K562 (cell line): ENCODE results near the gene GPR162. TPM values are rescaled to one million over a fixed set of nuclear protein-coding genes. Genes with fewer than 3 reads are reported as not detected.

Experiments used
- ARID4B ChIP-seq: sonication (generic); formaldehyde crosslinking; IDR thresholded peaks from 2 replicates; pipeline ENCODE4 v1.8.0; 2022; ENCODE audit warnings: mild to moderate bottlenecking, missing genetic modification reagents
- CEBPB ChIP-seq: fragments of 450-650 bp; IDR thresholded peaks from 2 replicates; pipeline ENCODE4 v1.6.1; 2016; ENCODE audit warnings: missing genetic modification characterization, missing compliant biosample characterization
- HNRNPK ChIP-seq: fragments of 200-400 bp; formaldehyde crosslinking; IDR thresholded peaks from one replicate; pipeline ENCODE4 v1.6.1; 2018; ENCODE audit warnings: mild to moderate bottlenecking, low read depth, low read length; ENCODE audit not compliant: poor library complexity, severe bottlenecking
- KAT7 ChIP-seq: sonication (generic); formaldehyde crosslinking; IDR thresholded peaks from 2 replicates; pipeline ENCODE4 v1.8.0; 2022; ENCODE audit warnings: missing genetic modification reagents, mild to moderate bottlenecking, borderline replicate concordance
- RBFOX2 ChIP-seq: fragments of 200-400 bp; formaldehyde crosslinking; IDR thresholded peaks from 2 replicates; pipeline ENCODE4 v1.6.1; 2017; ENCODE audit warnings: low read depth, mild to moderate bottlenecking, low read length, moderate library complexity
- RBM15 ChIP-seq: fragments of 200-400 bp; formaldehyde crosslinking; IDR thresholded peaks from 2 replicates; pipeline ENCODE4 v1.6.1; 2018; ENCODE audit warnings: mild to moderate bottlenecking, low read length, moderate library complexity; ENCODE audit not compliant: insufficient read depth
- REST ChIP-seq, 2 experiments: fragments of 450-650 bp; formaldehyde crosslinking in 1 of 2; IDR thresholded peaks; 2 replicates each; pipeline versions ENCODE4 v1.4.0 to v1.6.1; 2014 to 2020; ENCODE audit warnings: mild to moderate bottlenecking in 2 of 2, borderline replicate concordance in 1 of 2, low read depth in 1 of 2
- ZNF57 ChIP-seq: fragments of 450-650 bp; formaldehyde crosslinking; IDR thresholded peaks from 2 replicates; pipeline ENCODE4 v1.4.0; 2020; ENCODE audit warnings: mild to moderate bottlenecking, moderate library complexity
- polyA plus RNA-seq, 8 experiments: library from polyadenylated mRNA; depleted of rRNA in 4 of 8; stranded (reverse) in 5 of 8; unstranded in 3 of 8; fragments of >200 nt; fragmentation: Nextera tagmentation in 2 of 8; fragmentation: Illumina TruSeq in 1 of 8; extraction: Ambion mirVana in 2 of 8; extraction: Trizol in 1 of 8; gene quantifications; 2 replicates each; pipeline versions ENCODE4 v1.2.1 to v1.2.3, GENCODE V29; 2011 to 2014; ENCODE audit warnings: inconsistent platforms in 1 of 8, missing spikeins in 1 of 8
- total RNA-seq, 7 experiments: library from RNA; depleted of rRNA in 6 of 7; stranded (reverse); fragments of >200 nt in 6 of 7; fragmentation: Illumina TruSeq in 2 of 7; extraction: Trizol in 2 of 7; gene quantifications; 2 replicates each; pipeline versions ENCODE4 v1.2.1 to v1.2.3, GENCODE V29; 2011 to 2021; ENCODE audit warnings: low replicate concordance in 1 of 7

Gene GPR162
- total and polyA plus RNA-seq, 9 of the 15 experiments (the other 6 are each of a cell fraction or from before 2014, with no cell fraction given): 0.65 to 1.8 (median 1.1) TPM; not detected in 2

- no peak for TF ChIP-seq ARID4B (CRISPR knock-in tag)
- TF ChIP-seq RBM15: no peak
- TF ChIP-seq ZNF57 (CRISPR knock-in tag): no peak
- TF ChIP-seq REST (IDR thresholded peaks at IDR 0.05; ENCODE audit: borderline replicate concordance): peak; percentile 80
- TF ChIP-seq REST (CRISPR knock-in tag; IDR thresholded peaks at IDR 0.05; ENCODE audit: low read depth): no peak
- 0 out of 2 replicates have a peak, but pooled peaks have one; percentile 44 for TF ChIP-seq KAT7 (CRISPR knock-in tag)
- no peak for TF ChIP-seq HNRNPK
- no peak for TF ChIP-seq CEBPB (tag)
- peak; percentile 70 for TF ChIP-seq RBFOX2
Observed at GRCh38 chr12:6873094-6874014, 51.7 kb downstream of the GPR162 start, which contains the start of gene SPSB2 (continued).
